KMS-11 (cell line): Measurements from ENCODE around the gene RALGAPA2.

Source experiments
- H2AFZ ChIP-seq: fragments of 200-600 bp; sonication (generic); 2 replicates; pipeline ENCODE4 v1.6.1; 2016; ENCODE audit warnings: antibody characterized with exemption, mixed run types, low read depth
- H3K27ac ChIP-seq: fragments of 200-600 bp; sonication (generic); 2 replicates; pipeline ENCODE4 v1.6.1; 2016; ENCODE audit warnings: mild to moderate bottlenecking, mixed run types
- H3K27me3 ChIP-seq: fragments of 200-600 bp; sonication (generic); 2 replicates; pipeline ENCODE4 v1.6.1; 2017; ENCODE audit warnings: mild to moderate bottlenecking, low read depth, mixed run types, moderate library complexity; ENCODE audit not compliant: insufficient read depth
- H3K36me3 ChIP-seq: fragments of 200-600 bp; sonication (generic); 2 replicates; pipeline ENCODE4 v1.6.1; 2017; ENCODE audit warnings: mild to moderate bottlenecking, mixed run types; ENCODE audit not compliant: insufficient read depth
- H3K4me1 ChIP-seq: fragments of 200-600 bp; sonication (generic); 2 replicates; pipeline ENCODE4 v1.6.1; 2016; ENCODE audit warnings: mild to moderate bottlenecking, low read depth, mixed run types; ENCODE audit not compliant: poor library complexity, severe bottlenecking
- H3K4me2 ChIP-seq: fragments of 200-600 bp; sonication (generic); 2 replicates; pipeline ENCODE4 v1.7.0; 2016; ENCODE audit warnings: mild to moderate bottlenecking, mixed run types
- H3K4me3 ChIP-seq: fragments of 200-600 bp; sonication (generic); IDR thresholded peaks from 2 replicates; pipeline ENCODE4 v1.6.1; 2017; ENCODE audit warnings: low read depth, low read length, mixed read lengths; ENCODE audit not compliant: insufficient read depth
- H3K79me2 ChIP-seq: fragments of 200-600 bp; sonication (generic); 2 replicates; pipeline ENCODE4 v1.6.1; 2016; ENCODE audit warnings: low read depth, mixed run types; ENCODE audit not compliant: insufficient read depth
- H3K9ac ChIP-seq: fragments of 200-600 bp; sonication (generic); 2 replicates; pipeline ENCODE4 v1.6.1; 2016; ENCODE audit warnings: mild to moderate bottlenecking, mixed run types
- H4K20me1 ChIP-seq: fragments of 200-600 bp; sonication (generic); 2 replicates; pipeline ENCODE4 v1.6.1; 2016; ENCODE audit warnings: mild to moderate bottlenecking, mixed run types; ENCODE audit not compliant: insufficient read depth
- CTCF ChIP-seq: fragments of 200-600 bp; sonication (generic); conservative IDR thresholded peaks from 2 replicates; pipeline ENCODE4 v1.6.1; 2017; ENCODE audit warnings: low read depth, mild to moderate bottlenecking, antibody characterized with exemption, low read length, moderate library complexity, mixed read lengths

The RALGAPA2 gene

GRCh38 chr20:20520776-20521175, 191.7 kb downstream of the RALGAPA2 start:
- no peak overlapping the region for H3K4me2 ChIP-seq
- no peak for TF ChIP-seq CTCF
- H4K20me1 ChIP-seq: no peaks in the 10 kb centered on the region
- no peak overlapping the region for H3K4me3 ChIP-seq
- H3K27ac ChIP-seq: no peak overlapping the region
- H3K79me2 ChIP-seq: no peaks in the 10 kb centered on the region
- H2AFZ ChIP-seq: no peak overlapping the region
- no peaks in the 10 kb centered on the region for H3K27me3 ChIP-seq
- H3K4me1 ChIP-seq: no peaks in the 10 kb centered on the region
- no peaks in the 10 kb centered on the region for H3K36me3 ChIP-seq
- H3K9ac ChIP-seq: no peak overlapping the region

GRCh38 chr20:20519269-20519668, 193.2 kb downstream of the RALGAPA2 start:
- Histone ChIP-seq H3K4me3 (no peak overlapping the region), H2AFZ (no peak overlapping the region), H3K79me2 (no peaks in the 10 kb centered on the region), H3K27me3 (no peaks in the 10 kb centered on the region), H3K27ac (no peak overlapping the region), H3K4me2 (no peak overlapping the region), H3K4me1 (no peaks in the 10 kb centered on the region), H3K36me3 (no peaks in the 10 kb centered on the region), H4K20me1 (no peaks in the 10 kb centered on the region), H3K9ac (no peak overlapping the region)
- no peak for TF ChIP-seq CTCF

GRCh38 chr20:20518263-20518662, 194.2 kb downstream of the RALGAPA2 start:
- H3K4me1 ChIP-seq: no peaks in the 10 kb centered on the region
- no peak overlapping the region for H3K9ac ChIP-seq
- no peaks in the 10 kb centered on the region for H4K20me1 ChIP-seq
- no peaks in the 10 kb centered on the region for H3K36me3 ChIP-seq
- H3K79me2 ChIP-seq: no peaks in the 10 kb centered on the region
- H3K27me3 ChIP-seq: no peaks in the 10 kb centered on the region
- H3K4me3 ChIP-seq: no peak overlapping the region
- no peak overlapping the region for H3K27ac ChIP-seq
- no peak overlapping the region for H3K4me2 ChIP-seq
- no peak overlapping the region for H2AFZ ChIP-seq
- no peak for TF ChIP-seq CTCF

- no peaks in the 10 kb centered on the region for H4K20me1 ChIP-seq
- TF ChIP-seq CTCF: no peak
- no peaks in the 10 kb centered on the region for H3K27me3 ChIP-seq
- no peak overlapping the region for H2AFZ ChIP-seq
- no peaks in the 10 kb centered on the region for H3K79me2 ChIP-seq
- no peak overlapping the region for H3K4me3 ChIP-seq
- no peak overlapping the region for H3K9ac ChIP-seq
- no peak overlapping the region for H3K27ac ChIP-seq
- no peak overlapping the region for H3K4me2 ChIP-seq
- no peaks in the 10 kb centered on the region for H3K4me1 ChIP-seq
- no peaks in the 10 kb centered on the region for H3K36me3 ChIP-seq
These were observed 195.1 kb downstream of the RALGAPA2 start for GRCh38 chr20:20517296-20517695.
